ENCODE data around the gene ABCB8. TPM values are rescaled to one million over a fixed set of nuclear protein-coding genes. Genes with fewer than 3 reads are reported as not detected.
A peak's percentile ranks its signal among the peaks of the same experiment; 100 is the strongest.

Gene ABCB8
- total and polyA plus RNA-seq, 2 of the 8 experiments (the other 6 are each of a cell fraction or from before 2014, with no cell fraction given): 17.7 to 27.0 TPM

GRCh38 chr7:151068069-151068773 is 40.0 kb downstream of the ABCB8 start (continued):
- TF ChIP-seq, protein P1, sequence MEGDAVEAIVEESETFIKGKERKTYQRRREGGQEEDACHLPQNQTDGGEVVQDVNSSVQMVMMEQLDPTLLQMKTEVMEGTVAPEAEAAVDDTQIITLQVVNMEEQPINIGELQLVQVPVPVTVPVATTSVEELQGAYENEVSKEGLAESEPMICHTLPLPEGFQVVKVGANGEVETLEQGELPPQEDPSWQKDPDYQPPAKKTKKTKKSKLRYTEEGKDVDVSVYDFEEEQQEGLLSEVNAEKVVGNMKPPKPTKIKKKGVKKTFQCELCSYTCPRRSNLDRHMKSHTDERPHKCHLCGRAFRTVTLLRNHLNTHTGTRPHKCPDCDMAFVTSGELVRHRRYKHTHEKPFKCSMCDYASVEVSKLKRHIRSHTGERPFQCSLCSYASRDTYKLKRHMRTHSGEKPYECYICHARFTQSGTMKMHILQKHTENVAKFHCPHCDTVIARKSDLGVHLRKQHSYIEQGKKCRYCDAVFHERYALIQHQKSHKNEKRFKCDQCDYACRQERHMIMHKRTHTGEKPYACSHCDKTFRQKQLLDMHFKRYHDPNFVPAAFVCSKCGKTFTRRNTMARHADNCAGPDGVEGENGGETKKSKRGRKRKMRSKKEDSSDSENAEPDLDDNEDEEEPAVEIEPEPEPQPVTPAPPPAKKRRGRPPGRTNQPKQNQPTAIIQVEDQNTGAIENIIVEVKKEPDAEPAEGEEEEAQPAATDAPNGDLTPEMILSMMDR (IDR thresholded peaks at IDR 0.05; ENCODE audit: control extremely low read depth in 1 of 3, insufficient read depth in 1 of 3, low read depth in 1 of 3, low read length in 3 of 3): no peak
- TF ChIP-seq EGR1 (IDR thresholded peaks at IDR 0.05; ENCODE audit: borderline replicate concordance, low read depth, low read length) (no peak), KDM1A (IDR thresholded peaks at IDR 0.05; ENCODE audit: borderline replicate concordance, low read length) (0 out of 2 replicates have a peak, but pooled peaks have one; percentile 10), ZNF274 (IDR thresholded peaks at IDR 0.05; ENCODE audit: borderline replicate concordance, extremely low read depth, low read length) (no peak), GABPA (IDR thresholded peaks at IDR 0.05; ENCODE audit: borderline replicate concordance, insufficient read depth, low read length) (no peak), RFX5 (IDR thresholded peaks at IDR 0.05; ENCODE audit: borderline replicate concordance, low read depth, low read length) (no peak)
- TF ChIP-seq, protein P2, sequence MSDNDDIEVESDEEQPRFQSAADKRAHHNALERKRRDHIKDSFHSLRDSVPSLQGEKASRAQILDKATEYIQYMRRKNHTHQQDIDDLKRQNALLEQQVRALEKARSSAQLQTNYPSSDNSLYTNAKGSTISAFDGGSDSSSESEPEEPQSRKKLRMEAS (IDR thresholded peaks at IDR 0.05): no peak
